Uterus (tissue), 2 donors: ENCODE data around the gene TMC6.

ENCODE experiments used
- POLR2A ChIP-seq, 2 donors: fragments of 450-650 bp; IDR thresholded peaks; one replicate each; pipeline ENCODE4 v1.6.1; 2016; ENCODE audit warnings: antibody characterized with exemption in 2 of 2, mild to moderate bottlenecking in 1 of 2, moderate library complexity in 1 of 2
- TF ChIP-seq, protein P1 (sequence below), 4 experiments: fragments of 200-600 bp in 2 of 4; fragments of 450-650 bp in 2 of 4; sonication (generic) in 2 of 4; IDR thresholded peaks; one replicate each; pipeline ENCODE4 v1.5.1; 2016 to 2019; ENCODE audit warnings: antibody characterized with exemption in 4 of 4, mild to moderate bottlenecking in 2 of 4, moderate library complexity in 1 of 4

DNA sequence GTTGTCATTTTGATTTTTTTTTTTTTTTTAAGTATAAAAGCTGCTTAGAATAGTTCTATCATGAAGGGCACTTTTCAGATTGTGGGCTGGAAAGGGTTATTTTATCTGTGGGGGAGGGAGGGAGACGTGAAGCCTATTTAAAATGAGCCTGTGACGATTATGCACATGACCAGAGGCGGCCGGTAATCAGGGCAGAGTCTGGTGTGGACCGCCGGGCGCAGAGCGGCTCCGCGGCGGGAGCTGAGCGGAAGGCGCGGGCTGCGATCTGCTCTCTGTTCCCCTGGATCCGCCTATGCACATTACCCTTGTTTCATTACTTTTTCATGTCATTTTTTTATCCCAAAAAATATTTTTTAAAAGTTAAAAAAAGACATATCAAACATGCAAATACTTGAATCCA, 23.5 kb downstream of the TMC6 start:
- TF ChIP-seq, protein P1, sequence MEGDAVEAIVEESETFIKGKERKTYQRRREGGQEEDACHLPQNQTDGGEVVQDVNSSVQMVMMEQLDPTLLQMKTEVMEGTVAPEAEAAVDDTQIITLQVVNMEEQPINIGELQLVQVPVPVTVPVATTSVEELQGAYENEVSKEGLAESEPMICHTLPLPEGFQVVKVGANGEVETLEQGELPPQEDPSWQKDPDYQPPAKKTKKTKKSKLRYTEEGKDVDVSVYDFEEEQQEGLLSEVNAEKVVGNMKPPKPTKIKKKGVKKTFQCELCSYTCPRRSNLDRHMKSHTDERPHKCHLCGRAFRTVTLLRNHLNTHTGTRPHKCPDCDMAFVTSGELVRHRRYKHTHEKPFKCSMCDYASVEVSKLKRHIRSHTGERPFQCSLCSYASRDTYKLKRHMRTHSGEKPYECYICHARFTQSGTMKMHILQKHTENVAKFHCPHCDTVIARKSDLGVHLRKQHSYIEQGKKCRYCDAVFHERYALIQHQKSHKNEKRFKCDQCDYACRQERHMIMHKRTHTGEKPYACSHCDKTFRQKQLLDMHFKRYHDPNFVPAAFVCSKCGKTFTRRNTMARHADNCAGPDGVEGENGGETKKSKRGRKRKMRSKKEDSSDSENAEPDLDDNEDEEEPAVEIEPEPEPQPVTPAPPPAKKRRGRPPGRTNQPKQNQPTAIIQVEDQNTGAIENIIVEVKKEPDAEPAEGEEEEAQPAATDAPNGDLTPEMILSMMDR (IDR thresholded peaks at IDR 0.05) = no peak
- no peak for TF ChIP-seq POLR2A (IDR thresholded peaks at IDR 0.05)
